Spinal cord (tissue), 10 donors: ENCODE results near the gene SLC25A29. TPM values are rescaled to one million over a fixed set of nuclear protein-coding genes. Genes with fewer than 3 reads are reported as not detected.

Source experiments
- DNase-seq, 6 donors: peaks; one replicate each; pipeline versions ENCODE4 v3.0.0 to v3.0.0-alpha.2; 2013 to 2015; ENCODE audit warnings: low spot score in 6 of 6, low read depth in 4 of 6
- H3K27ac ChIP-seq: one replicate; pipeline ENCODE4 v1.5.1; 2013; ENCODE audit warnings: low read depth, low read length, control low read depth
- H3K27me3 ChIP-seq: one replicate; pipeline ENCODE4 v1.6.1; 2013; ENCODE audit warnings: low read length; ENCODE audit not compliant: control insufficient read depth, insufficient read depth
- H3K36me3 ChIP-seq: one replicate; pipeline ENCODE4 v1.6.1; 2013; ENCODE audit warnings: low read length; ENCODE audit not compliant: control insufficient read depth, insufficient read depth
- H3K4me1 ChIP-seq: one replicate; pipeline ENCODE4 v1.6.1; 2013; ENCODE audit warnings: low read length; ENCODE audit not compliant: control insufficient read depth, insufficient read depth
- H3K4me3 ChIP-seq: one replicate; pipeline ENCODE4 v1.5.1; 2013; ENCODE audit warnings: low read depth, low read length, control low read depth
- H3K9me3 ChIP-seq: one replicate; pipeline ENCODE4 v1.6.1; 2013; ENCODE audit warnings: low read length; ENCODE audit not compliant: control insufficient read depth, insufficient read depth
- WGBS: methylation state at CpG from one replicate; pipeline ENCODE4 v1.1.5; 2013; ENCODE audit warnings: missing lambda C conversion rate; ENCODE audit not compliant: insufficient coverage; 5-methylcytosine and 5-hydroxymethylcytosine counted together
- long read RNA-seq, 4 donors: transcript quantifications; one replicate each; lab custom pipeline, GENCODE V29; 2026
- polyA plus RNA-seq, 2 donors: library from polyadenylated mRNA; unstranded; fragments of 120-200 nt; gene quantifications; one replicate each; pipeline ENCODE4 v1.2.1, GENCODE V29; 2013; ENCODE audit not compliant: insufficient read length in 2 of 2
- total RNA-seq, 2 donors: library from RNA; depleted of rRNA in 1 of 2; stranded (reverse); fragments of 120-200 nt in 1 of 2; fragments of >200 nt in 1 of 2; gene quantifications; one replicate each; pipeline versions ENCODE4 v1.2.3 to v1.2.4, GENCODE V29; 2013 to 2014
- donor health status: healthy.

Gene SLC25A29, protein sequence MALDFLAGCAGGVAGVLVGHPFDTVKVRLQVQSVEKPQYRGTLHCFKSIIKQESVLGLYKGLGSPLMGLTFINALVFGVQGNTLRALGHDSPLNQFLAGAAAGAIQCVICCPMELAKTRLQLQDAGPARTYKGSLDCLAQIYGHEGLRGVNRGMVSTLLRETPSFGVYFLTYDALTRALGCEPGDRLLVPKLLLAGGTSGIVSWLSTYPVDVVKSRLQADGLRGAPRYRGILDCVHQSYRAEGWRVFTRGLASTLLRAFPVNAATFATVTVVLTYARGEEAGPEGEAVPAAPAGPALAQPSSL
- 10 to 100 TPM; 26.2 to 54.3 TPM for total RNA-seq
- 100 to 1,000 TPM in 1 of 2 donors, 10 to 100 TPM in 1; 82.6 to 131 TPM for polyA plus RNA-seq
- long read RNA-seq, donor 1, full-length matches to known transcripts, result 28 of 28 reads
- long read RNA-seq, donor 1, partial matches to known transcripts, result 0 of 28 reads
- long read RNA-seq, donor 1, other reads (novel, unspliced or antisense), result 0 of 28 reads
- long read RNA-seq, donor 2, full-length matches to known transcripts, result 9 of 9 reads
- long read RNA-seq, donor 2, partial matches to known transcripts, result 0 of 9 reads
- long read RNA-seq, donor 2, other reads (novel, unspliced or antisense), result 0 of 9 reads
- long read RNA-seq, donor 3, full-length matches to known transcripts, result 12 of 12 reads
- long read RNA-seq, donor 3, partial matches to known transcripts, result 0 of 12 reads
- long read RNA-seq, donor 3, other reads (novel, unspliced or antisense), result 0 of 12 reads
- long read RNA-seq, donor 4, full-length matches to known transcripts, result 30 of 36 reads
- long read RNA-seq, donor 4, partial matches to known transcripts, result 0 of 36 reads
- long read RNA-seq, donor 4, other reads (novel, unspliced or antisense), result 6 of 36 reads

DNA sequence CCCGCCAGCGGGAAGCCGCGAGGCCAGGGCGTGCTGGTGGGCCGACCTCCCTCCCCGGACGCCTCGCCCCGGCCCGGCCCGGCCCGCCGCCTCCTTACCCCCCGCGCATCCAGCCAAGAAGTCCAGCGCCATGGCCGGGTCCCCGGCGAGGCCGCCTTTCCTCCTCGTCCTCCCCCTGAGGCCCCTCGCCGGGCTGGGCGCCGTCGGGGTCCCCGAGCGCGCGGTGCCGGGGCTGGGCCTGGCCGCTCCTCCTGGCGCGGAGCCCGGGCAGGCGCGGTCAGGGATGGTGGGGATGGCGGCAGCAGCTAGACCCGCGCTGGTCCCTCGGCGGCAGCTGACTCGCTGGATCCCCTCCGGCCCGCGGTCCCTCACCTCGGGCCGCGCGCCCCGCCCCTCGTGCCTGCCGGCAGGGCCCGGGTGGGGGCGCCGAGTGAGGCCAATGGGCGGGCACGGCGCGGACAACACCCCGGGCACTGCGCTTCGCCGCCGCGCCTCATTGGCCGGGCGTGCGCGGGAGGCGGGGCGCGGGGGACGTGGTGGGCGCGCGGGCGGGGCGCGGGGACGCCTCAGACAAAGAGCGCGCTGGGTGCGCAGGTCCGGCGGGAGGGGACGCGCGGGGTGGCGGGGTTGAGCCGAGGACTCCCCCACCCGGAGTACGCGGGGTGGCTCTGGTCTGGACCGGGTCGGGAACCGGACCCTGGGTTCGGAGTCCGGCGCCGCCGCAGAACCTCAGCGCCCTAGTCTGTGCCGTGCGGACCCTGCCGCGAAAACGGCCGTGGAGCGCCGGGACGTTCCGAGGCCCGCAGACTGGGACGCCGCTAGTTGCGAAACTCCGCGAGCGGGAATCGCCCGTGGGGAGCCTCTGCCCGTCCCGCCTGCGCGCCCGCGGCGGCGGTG is at the start of gene SLC25A29:
TSS of gene SLC25A29 (minus strand) at position 344 of the 897 bp plus-strand sequence. CDS start at position 132, 212 bp downstream.
- Histone ChIP-seq H3K4me3 (peak within 1 kb of the TSS; percentile 78), H3K36me3 (peaks cover 12% of the 10 kb centered on the region), H3K27ac (peak within 1 kb of the TSS; percentile 81), H3K9me3 (no peaks in the 10 kb centered on the region), H3K27me3 (peaks cover under 1% of the 10 kb centered on the region), H3K4me1 (peaks cover 51% of the 10 kb centered on the region)
- under 1% methylated on average over 131 of the region's 131 CpGs for WGBS
- DNase-seq, result peak in 5 of 6 donors; percentile 83 to 98 (median 86)

DNA sequence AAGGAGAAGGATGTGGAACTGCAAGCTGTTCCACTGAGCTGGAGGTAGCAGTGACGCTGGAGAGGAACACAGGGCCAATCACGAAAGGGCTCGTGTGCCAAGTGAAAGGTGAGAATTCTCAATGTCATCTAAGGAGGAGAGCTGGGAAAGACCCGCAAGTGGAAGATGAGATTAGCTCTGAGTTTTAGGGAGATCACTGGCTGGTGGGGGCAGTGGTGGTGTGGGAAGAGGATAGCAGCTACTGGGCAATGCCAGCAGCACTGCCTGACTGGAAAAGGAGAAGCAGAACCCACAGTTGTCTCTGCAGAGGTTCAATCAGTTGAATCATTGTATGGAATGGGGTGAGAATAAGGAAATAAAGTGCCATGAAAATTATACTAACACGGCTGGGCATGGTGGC is 44.7 kb upstream of the SLC25A29 start:
- Histone ChIP-seq H3K27me3 (no peaks in the 10 kb centered on the region), H3K4me1 (peaks cover 8% of the 10 kb centered on the region), H3K4me3 (no peak overlapping the region), H3K27ac (no peak overlapping the region), H3K9me3 (no peaks in the 10 kb centered on the region), H3K36me3 (peaks cover 73% of the 10 kb centered on the region)
- DNase-seq, result no peak
- 97% methylated on average over 5 of the region's 5 CpGs for WGBS

DNA sequence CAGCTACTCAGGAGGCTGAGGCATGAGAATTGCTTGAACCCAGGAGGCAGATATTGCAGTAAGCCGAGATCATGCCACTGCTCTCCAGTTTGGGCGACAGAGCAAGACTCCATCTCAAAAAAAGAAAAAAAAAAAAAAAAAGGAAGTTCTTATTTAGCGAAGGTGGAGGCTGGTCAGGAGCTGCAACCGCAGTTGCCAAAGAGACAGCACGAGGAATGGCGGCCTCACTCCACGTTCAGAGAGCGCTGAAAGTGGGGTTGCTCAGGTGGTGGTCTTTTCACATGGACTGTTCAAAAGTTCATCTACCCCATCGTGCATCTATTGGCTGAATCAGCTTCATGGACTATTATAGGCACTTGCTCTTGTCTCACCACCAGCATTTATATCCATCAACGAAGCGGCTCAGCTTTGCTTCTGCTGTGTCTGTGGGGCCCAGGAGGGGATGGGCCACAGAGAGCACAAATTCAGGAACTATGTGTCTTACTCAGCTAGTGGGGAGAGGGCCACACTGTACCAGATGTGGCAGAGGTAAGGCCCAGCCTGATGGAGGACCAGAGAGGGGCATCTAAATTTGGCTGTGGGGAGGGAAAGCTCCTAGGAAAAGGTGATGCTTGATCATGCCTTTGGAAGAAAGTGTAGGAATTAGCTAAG is 44.2 kb upstream of the SLC25A29 start:
- Histone ChIP-seq H3K27ac (no peak overlapping the region), H3K36me3 (peaks cover 78% of the 10 kb centered on the region), H3K4me1 (peaks cover 8% of the 10 kb centered on the region), H3K9me3 (no peaks in the 10 kb centered on the region), H3K4me3 (no peak overlapping the region), H3K27me3 (no peaks in the 10 kb centered on the region)
- no peak for DNase-seq
- 100% methylated on average over 2 of the region's 11 CpGs for WGBS

DNA sequence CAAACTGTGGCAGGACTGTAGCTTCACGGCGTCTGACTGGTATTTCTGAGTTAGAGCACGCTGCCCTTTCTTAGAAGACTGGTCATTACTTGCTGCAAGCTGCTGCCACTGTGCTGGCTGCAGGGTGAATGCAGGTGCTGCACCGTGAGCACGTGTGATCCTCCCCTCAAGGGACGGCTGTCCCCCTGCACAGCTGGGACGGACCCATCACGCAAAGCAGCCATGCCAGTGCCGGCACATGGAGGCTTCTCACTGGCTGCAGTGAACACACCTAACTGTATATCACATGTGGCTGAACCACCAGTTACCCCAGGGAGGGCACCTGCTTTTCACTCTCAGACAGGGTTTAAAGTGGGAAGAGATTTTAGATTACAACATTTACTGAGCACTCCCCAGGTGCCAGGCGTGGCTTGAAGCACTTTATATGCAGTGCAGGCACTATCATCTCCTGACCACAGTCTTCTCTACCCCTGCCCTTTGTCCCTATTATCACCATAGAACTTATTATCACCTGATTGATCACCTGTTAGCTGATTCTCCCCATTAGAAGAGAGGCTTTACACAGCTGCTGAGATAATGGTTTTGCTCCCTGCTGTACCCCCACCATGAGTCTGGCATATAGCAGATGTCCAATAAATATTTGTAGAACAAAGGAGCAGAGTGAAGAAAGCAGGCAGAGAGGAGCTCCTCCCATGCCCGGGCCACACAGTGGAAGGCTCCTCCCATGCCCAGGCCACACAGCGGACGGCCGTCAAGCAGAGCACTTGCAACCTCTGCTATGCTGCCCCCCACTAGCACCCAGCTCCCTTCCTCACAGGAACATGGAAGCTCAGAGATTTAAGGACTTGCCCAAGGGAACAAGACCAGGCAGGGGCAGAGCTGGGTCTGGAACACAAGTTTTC is 42.8 kb upstream of the SLC25A29 start:
- H3K4me1 ChIP-seq, result peaks cover 8% of the 10 kb centered on the region
- peak in 1 of 6 donors; percentile 3 for DNase-seq
- H3K36me3 ChIP-seq, result peaks cover 74% of the 10 kb centered on the region
- no peaks in the 10 kb centered on the region for H3K27me3 ChIP-seq
- H3K4me3 ChIP-seq, result no peak overlapping the region
- WGBS, result 67% methylated on average over 13 of the region's 14 CpGs
- H3K9me3 ChIP-seq, result no peaks in the 10 kb centered on the region
- no peak overlapping the region for H3K27ac ChIP-seq

DNA sequence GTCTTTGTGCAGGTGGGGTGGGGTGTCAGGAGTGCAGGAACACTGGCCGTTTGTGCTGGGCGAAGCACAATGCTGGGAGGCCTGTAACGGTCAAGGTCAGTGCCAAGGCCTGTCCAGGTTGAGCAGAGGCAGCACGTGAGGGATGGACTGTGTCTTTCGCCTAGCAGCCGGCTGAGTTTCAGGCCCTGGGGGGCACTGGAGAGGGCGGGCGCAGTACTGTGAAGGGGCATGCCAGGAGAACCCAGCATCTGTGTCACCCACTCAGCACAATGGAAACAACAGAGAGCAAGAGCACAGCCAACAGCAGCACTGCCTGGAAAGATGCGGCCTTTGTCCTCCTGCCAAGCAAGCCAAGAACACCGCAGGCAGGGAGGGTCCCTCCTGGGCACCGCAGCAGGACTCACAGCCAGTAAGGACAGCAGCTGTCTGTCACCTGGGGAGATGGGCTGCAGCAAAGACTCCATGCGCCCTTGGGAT is 42.0 kb upstream of the SLC25A29 start:
- DNase-seq, result peak in 1 of 6 donors; percentile 15
- WGBS, result 61% methylated on average over 12 of the region's 12 CpGs
- Histone ChIP-seq H3K27me3 (no peaks in the 10 kb centered on the region), H3K27ac (no peak overlapping the region), H3K9me3 (no peaks in the 10 kb centered on the region), H3K4me3 (no peak overlapping the region), H3K36me3 (peaks cover 71% of the 10 kb centered on the region), H3K4me1 (peaks cover 8% of the 10 kb centered on the region)

DNA sequence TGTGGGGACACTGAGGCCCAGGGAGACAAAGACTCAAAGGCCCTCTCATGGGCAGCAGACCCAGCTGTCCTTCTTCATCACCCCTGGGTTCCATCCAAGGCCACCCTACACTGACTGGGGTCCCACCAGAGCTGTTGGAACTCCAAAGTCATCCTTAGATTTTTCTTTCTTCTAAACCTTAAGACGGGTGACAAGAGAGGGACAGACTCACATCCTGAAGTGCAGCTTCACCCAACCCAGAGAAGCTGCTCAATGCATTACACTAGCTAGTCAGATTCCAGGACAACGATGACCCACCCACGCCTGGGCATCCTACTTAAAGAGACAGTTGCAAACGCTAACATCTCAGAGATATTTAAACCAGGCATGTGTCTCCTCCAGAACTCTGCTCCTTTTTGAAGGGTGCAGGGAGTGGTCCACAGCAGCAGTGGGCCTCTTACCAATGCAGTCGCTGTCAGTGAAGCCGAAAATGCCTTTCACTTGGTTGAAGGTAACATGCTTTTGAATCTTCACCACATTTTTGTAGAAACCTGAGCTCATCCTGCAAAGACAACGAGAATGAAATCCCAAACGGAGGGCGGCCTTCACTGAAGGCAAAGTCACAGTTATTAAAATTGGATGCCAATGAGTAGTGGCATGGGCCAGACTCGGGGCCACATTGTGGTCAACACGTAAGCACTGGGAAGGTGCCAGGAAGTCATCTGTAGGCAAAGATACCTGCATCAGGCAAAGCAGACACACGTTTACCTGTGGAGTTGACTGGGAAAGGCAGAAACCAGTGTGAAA is 40.3 kb upstream of the SLC25A29 start:
- Histone ChIP-seq H3K27ac (no peak overlapping the region), H3K36me3 (peaks cover 62% of the 10 kb centered on the region), H3K4me3 (no peak overlapping the region), H3K9me3 (no peaks in the 10 kb centered on the region), H3K4me1 (peaks cover 10% of the 10 kb centered on the region), H3K27me3 (no peaks in the 10 kb centered on the region)
- DNase-seq, result no peak
- WGBS, result 96% methylated on average over 10 of the region's 12 CpGs

DNA sequence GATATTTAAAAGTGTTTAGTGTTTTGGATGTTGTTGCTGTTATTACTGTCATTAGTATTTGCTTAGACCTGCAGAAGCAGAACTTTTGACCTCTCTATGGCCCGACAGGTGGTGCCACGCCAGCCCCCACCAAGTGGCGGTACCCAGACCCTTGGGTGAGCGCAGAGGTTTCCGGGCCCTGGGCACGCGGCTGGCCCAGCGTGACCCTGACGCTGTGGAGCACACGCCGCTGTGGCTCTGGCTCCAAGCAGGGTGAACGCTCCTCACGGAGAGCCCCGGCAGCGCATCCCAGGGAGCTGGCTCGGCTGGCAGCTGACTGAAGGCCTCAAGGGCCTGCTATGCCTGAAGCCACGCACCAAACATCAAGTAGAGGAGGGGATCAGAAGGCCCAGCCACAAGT is 39.5 kb upstream of the SLC25A29 start:
- H3K4me1 ChIP-seq, result peaks cover 10% of the 10 kb centered on the region
- H3K36me3 ChIP-seq, result peaks cover 54% of the 10 kb centered on the region
- WGBS, result 95% methylated on average over 17 of the region's 17 CpGs
- no peak overlapping the region for H3K4me3 ChIP-seq
- no peak overlapping the region for H3K27ac ChIP-seq
- no peaks in the 10 kb centered on the region for H3K27me3 ChIP-seq
- no peak for DNase-seq
- no peaks in the 10 kb centered on the region for H3K9me3 ChIP-seq
